Smooth muscle cell (in vitro differentiated cells): ENCODE results near the gene MAMDC4. TPM values are rescaled to one million over a fixed set of nuclear protein-coding genes. Genes with fewer than 3 reads are reported as not detected.
"Not testable (repeated sequence)": the region's sequence is repeated elsewhere in the genome, so short reads cannot be mapped to it uniquely, and the experiment has no call there.

Experiments
- DNase-seq: peaks from one replicate; lab custom pipeline; 2025; ENCODE audit not compliant: unreplicated experiment; lab: John Stamatoyannopoulos, UW
- H2AFZ ChIP-seq: fragments of 200-600 bp; sonication (generic); 2 replicates; pipeline ENCODE4 v1.6.0; 2016; ENCODE audit warnings: antibody characterized with exemption, low read depth, mild to moderate bottlenecking
- H3F3A ChIP-seq: fragments of 200-600 bp; sonication (generic); 2 replicates; pipeline ENCODE4 v1.6.0; 2017; ENCODE audit warnings: antibody characterized with exemption, low read depth
- H3K27ac ChIP-seq: fragments of 200-600 bp; sonication (generic); 2 replicates; pipeline ENCODE4 v1.5.1; 2016; ENCODE audit warnings: low read depth, mild to moderate bottlenecking
- H3K27me3 ChIP-seq: fragments of 200-600 bp; sonication (generic); 2 replicates; pipeline ENCODE4 v1.6.1; 2016; ENCODE audit warnings: low read depth, mild to moderate bottlenecking
- H3K36me3 ChIP-seq: fragments of 200-600 bp; sonication (generic); 2 replicates; pipeline ENCODE4 v1.5.1; 2016; ENCODE audit warnings: low read depth
- H3K4me1 ChIP-seq: fragments of 200-600 bp; sonication (generic); 2 replicates; pipeline ENCODE4 v1.5.1; 2016; ENCODE audit warnings: low read depth
- H3K4me2 ChIP-seq: fragments of 200-600 bp; sonication (generic); 2 replicates; pipeline ENCODE4 v1.6.0; 2016; ENCODE audit warnings: mild to moderate bottlenecking
- H3K4me3 ChIP-seq: fragments of 200-600 bp; sonication (generic); 2 replicates; pipeline ENCODE4 v1.5.1; 2016; ENCODE audit warnings: mild to moderate bottlenecking
- H3K79me2 ChIP-seq: fragments of 200-600 bp; sonication (generic); 2 replicates; pipeline ENCODE4 v1.6.0; 2016; ENCODE audit warnings: low read depth, mild to moderate bottlenecking
- H3K9ac ChIP-seq: fragments of 200-600 bp; sonication (generic); 2 replicates; pipeline ENCODE4 v1.6.0; 2016; ENCODE audit warnings: low read depth
- H3K9me3 ChIP-seq: fragments of 200-600 bp; sonication (generic); replicated peaks from 2 replicates; pipeline ENCODE4 v1.5.1; 2016; ENCODE audit warnings: low read depth
- H4K20me1 ChIP-seq: fragments of 200-600 bp; sonication (generic); 2 replicates; pipeline ENCODE4 v1.6.0; 2016; ENCODE audit warnings: low read depth
- WGBS: methylation state at CpG from one replicate; pipeline ENCODE4 v1.1.7; 2016; ENCODE audit warnings: low lambda C conversion rate; 5-methylcytosine and 5-hydroxymethylcytosine counted together
- polyA plus RNA-seq: library from polyadenylated mRNA; unstranded; fragments of >200 nt; fragmentation: Nextera tagmentation; extraction: Ambion mirVana; gene quantifications from 2 replicates; pipeline ENCODE4 v1.2.1, GENCODE V29; 2016
- total RNA-seq: library from RNA; depleted of rRNA; stranded (reverse); fragments of >200 nt; gene quantifications from 2 replicates; pipeline ENCODE4 v1.2.3, GENCODE V29; 2014
- TF ChIP-seq, protein P1 (sequence below): fragments of 200-600 bp; sonication (generic); IDR thresholded peaks from 2 replicates; pipeline ENCODE4 v1.5.1; 2017; ENCODE audit warnings: borderline replicate concordance, mild to moderate bottlenecking, antibody characterized with exemption; ENCODE audit not compliant: insufficient read depth, poor library complexity, severe bottlenecking

Gene MAMDC4
- total RNA-seq: 3.8 TPM in 2 replicates
- polyA plus RNA-seq: 7.5 and 8.0 TPM in 2 replicates

DNA sequence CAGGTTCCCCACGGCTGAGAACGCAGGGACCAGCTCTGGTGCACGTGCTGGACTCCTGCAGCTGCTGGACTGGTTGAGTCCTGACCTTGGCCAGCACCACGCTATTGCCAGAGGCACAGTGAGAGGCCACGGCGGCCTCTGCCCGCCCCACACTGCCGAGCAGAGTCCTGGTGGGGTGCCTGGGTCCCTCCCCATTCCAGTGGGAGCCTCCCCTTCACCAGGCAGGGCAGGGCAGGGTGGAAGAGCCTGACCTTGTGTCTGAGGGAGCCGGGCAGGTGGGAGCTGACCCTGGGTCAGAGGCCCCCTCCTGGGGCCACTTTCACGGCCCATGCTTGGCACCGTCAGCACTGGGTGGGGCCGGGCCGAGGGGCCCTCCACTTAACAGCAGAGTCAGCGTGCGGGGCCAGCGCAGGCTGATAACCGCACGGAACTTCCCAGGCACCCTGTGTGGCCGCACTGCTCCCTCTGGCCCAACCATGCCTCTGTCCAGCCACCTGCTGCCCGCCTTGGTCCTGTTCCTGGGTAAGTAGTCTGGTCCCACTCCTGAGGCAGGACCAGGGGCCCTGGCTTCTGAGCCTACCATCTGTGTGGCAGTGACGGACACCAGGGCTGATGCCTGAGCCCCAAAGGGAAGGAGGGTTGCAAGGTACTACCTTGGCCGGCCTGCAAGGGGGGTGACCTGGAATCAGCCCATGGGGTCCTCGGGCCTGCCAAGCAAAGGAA, at the start of gene MAMDC4:
TSS of gene MAMDC4 (plus strand) at position 406 of the 723 bp plus-strand sequence. CDS start at position 477, 71 bp downstream.
- WGBS: 98% methylated on average over 20 of the region's 23 CpGs

DNA sequence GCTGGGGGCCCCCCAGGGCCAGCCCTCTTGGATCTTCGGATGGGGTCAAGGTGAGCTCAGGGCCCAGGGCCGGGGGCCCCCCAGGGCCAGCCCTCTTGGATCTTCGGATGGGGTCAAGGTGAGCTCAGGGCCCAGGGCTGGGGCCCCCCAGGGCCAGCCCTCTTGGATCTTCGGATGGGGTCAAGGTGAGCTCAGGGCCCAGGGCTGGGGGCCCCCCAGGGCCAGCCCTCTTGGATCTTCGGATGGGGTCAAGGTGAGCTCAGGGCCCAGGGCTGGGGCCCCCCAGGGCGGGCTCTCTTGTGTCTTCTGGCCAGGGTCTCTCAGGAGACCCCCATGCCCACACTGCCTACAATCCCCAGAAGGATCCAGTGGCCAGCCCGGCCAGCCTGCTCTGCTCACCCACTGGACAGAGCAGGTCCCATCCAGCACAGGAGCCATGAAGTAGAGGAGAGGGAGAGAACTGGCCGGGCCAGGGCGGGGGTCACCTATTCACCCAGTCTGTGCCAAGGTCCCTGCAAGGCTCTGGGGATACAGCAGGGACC, 49.1 kb upstream of the MAMDC4 start:
- 97% methylated on average over 8 of the region's 9 CpGs for WGBS
- not testable (repeated sequence) for H4K20me1 ChIP-seq, H2AFZ ChIP-seq, H3K79me2 ChIP-seq, H3K27me3 ChIP-seq, H3F3A ChIP-seq, H3K9ac ChIP-seq, DNase-seq, H3K4me2 ChIP-seq, H3K4me3 ChIP-seq, H3K36me3 ChIP-seq, H3K9me3 ChIP-seq, H3K27ac ChIP-seq
- peaks cover 24% of the 10 kb centered on the region for H3K4me1 ChIP-seq

More for the DNA sequence above, at the start of gene MAMDC4:
- no peak within 1 kb of the TSS for H3K4me2 ChIP-seq
- no peaks in the 10 kb centered on the region for H3K27me3 ChIP-seq
- no peak within 1 kb of the TSS for H3K27ac ChIP-seq
- H3K79me2 ChIP-seq: peaks cover 14% of the 10 kb centered on the region
- TF ChIP-seq, protein P1, sequence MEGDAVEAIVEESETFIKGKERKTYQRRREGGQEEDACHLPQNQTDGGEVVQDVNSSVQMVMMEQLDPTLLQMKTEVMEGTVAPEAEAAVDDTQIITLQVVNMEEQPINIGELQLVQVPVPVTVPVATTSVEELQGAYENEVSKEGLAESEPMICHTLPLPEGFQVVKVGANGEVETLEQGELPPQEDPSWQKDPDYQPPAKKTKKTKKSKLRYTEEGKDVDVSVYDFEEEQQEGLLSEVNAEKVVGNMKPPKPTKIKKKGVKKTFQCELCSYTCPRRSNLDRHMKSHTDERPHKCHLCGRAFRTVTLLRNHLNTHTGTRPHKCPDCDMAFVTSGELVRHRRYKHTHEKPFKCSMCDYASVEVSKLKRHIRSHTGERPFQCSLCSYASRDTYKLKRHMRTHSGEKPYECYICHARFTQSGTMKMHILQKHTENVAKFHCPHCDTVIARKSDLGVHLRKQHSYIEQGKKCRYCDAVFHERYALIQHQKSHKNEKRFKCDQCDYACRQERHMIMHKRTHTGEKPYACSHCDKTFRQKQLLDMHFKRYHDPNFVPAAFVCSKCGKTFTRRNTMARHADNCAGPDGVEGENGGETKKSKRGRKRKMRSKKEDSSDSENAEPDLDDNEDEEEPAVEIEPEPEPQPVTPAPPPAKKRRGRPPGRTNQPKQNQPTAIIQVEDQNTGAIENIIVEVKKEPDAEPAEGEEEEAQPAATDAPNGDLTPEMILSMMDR: no peak
- no peaks in the 10 kb centered on the region for H3K36me3 ChIP-seq
- no peaks in the 10 kb centered on the region for H3K9me3 ChIP-seq
- no peak within 1 kb of the TSS for H2AFZ ChIP-seq
- no peak within 1 kb of the TSS for H3K4me3 ChIP-seq
- no peak within 1 kb of the TSS for H3K9ac ChIP-seq
- DNase-seq: no peak
- H3F3A ChIP-seq: no peaks in the 10 kb centered on the region
- H4K20me1 ChIP-seq: peaks cover 13% of the 10 kb centered on the region
- H3K4me1 ChIP-seq: peaks cover 9% of the 10 kb centered on the region

DNA sequence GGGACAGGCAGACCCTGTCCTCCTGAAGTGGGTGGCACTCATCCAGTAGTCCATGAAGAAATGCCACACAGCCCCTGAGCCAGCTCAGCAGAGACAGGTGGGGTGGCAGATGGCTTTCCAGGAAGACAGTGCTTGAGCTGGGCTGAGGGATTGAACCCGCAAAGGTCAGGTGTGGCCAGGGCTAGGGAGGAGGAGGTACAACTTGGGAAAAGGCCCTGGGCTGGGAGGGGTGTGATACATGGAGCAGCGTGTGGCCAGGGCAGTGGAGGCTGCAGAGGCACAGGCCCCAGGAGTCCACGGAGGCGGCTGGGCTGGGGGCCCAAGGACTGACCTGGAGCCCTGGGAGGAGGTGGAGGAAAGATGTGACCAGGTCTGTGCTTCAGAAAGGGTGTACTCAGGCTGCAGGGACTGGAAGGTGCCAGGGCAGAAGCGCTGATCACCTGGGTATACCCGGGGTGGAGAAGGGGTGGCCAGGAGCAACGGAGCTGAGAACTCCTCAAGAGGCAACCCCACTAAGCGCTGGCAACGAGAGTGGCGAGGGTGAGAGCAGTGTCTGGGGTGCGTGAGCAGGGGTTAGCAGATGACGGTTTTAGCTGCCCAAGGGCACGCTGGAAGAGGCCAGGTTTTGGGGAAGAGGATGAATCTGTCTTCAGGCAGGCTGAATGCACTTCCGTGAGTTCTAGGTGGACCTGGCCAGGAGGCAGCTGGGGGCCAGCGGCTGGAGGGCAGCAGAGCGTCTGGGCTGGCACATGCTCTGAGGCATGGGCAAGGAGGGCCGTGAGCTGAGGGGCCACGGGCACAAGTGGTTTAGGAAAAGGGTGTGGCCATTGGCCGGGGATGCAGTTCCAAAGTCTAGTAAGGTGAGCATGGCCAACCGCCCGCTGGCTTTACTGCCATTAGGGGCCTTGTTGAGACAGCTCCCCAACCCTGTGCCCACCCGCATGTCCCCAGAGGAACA, 48.3 kb upstream of the MAMDC4 start:
- Histone ChIP-seq H3F3A (peaks cover under 1% of the 10 kb centered on the region), H3K27me3 (no peaks in the 10 kb centered on the region), H3K4me1 (peaks cover 24% of the 10 kb centered on the region), H3K27ac (no peak overlapping the region), H3K79me2 (peaks cover 9% of the 10 kb centered on the region), H3K4me2 (no peak overlapping the region), H3K36me3 (no peaks in the 10 kb centered on the region), H2AFZ (no peak overlapping the region), H4K20me1 (peaks cover 3% of the 10 kb centered on the region), H3K9me3 (no peaks in the 10 kb centered on the region), H3K9ac (no peak overlapping the region), H3K4me3 (no peak overlapping the region)
- WGBS: 97% methylated on average over 22 of the region's 22 CpGs
- TF ChIP-seq, protein P1: no peak
- DNase-seq: no peak
